MM.1S (cell line): ENCODE results near the gene LIPK.

Experiments used
- DNase-seq: peaks from one replicate; pipeline ENCODE4 v3.0.0-alpha.2; 2015
- H2AFZ ChIP-seq: fragments of 300-600 bp; sonication (generic); 2 replicates; pipeline ENCODE4 v1.6.0; 2016; ENCODE audit warnings: antibody characterized with exemption, low read length
- H3F3A ChIP-seq: fragments of 300-600 bp; sonication (generic); 2 replicates; pipeline ENCODE4 v1.6.1; 2016; ENCODE audit warnings: mild to moderate bottlenecking, antibody characterized with exemption, low read length, moderate library complexity, mixed read lengths; ENCODE audit not compliant: insufficient read depth
- H3K27ac ChIP-seq: fragments of 300-600 bp; sonication (generic); 2 replicates; pipeline ENCODE4 v1.5.1; 2016; ENCODE audit warnings: mild to moderate bottlenecking, low read length
- H3K27me3 ChIP-seq: fragments of 300-600 bp; sonication (generic); replicated peaks from 2 replicates; pipeline ENCODE4 v1.6.0; 2016; ENCODE audit warnings: low read length; ENCODE audit not compliant: insufficient read depth
- H3K36me3 ChIP-seq: fragments of 300-600 bp; sonication (generic); replicated peaks from 2 replicates; pipeline ENCODE4 v1.6.1; 2016; ENCODE audit warnings: mild to moderate bottlenecking, low read length, mixed read lengths; ENCODE audit not compliant: insufficient read depth
- H3K4me1 ChIP-seq: fragments of 300-600 bp; sonication (generic); 2 replicates; pipeline ENCODE4 v1.6.1; 2016; ENCODE audit warnings: low read length, mixed read lengths
- H3K4me2 ChIP-seq: fragments of 300-600 bp; sonication (generic); 2 replicates; pipeline ENCODE4 v1.6.0; 2016; ENCODE audit warnings: low read depth, low read length
- H3K4me3 ChIP-seq: fragments of 300-600 bp; sonication (generic); 2 replicates; pipeline ENCODE4 v1.5.1; 2016; ENCODE audit warnings: low read length, mixed read lengths
- H3K79me2 ChIP-seq: fragments of 300-600 bp; sonication (generic); 2 replicates; pipeline ENCODE4 v1.6.1; 2016; ENCODE audit warnings: mixed run types, low read length, mixed read lengths
- H3K9ac ChIP-seq: fragments of 300-600 bp; sonication (generic); 2 replicates; pipeline ENCODE4 v1.6.1; 2016; ENCODE audit warnings: low read length, mixed read lengths
- H3K9me2 ChIP-seq: fragments of 300-600 bp; sonication (generic); replicated peaks from 2 replicates; pipeline ENCODE4 v1.6.1; 2016; ENCODE audit warnings: mild to moderate bottlenecking, low read length, mixed read lengths; ENCODE audit not compliant: insufficient read depth
- H3K9me3 ChIP-seq: fragments of 300-600 bp; sonication (generic); replicated peaks from 2 replicates; pipeline ENCODE4 v1.6.1; 2016; ENCODE audit warnings: mild to moderate bottlenecking, low read length, mixed read lengths; ENCODE audit not compliant: insufficient read depth
- H4K20me1 ChIP-seq: fragments of 300-600 bp; sonication (generic); 2 replicates; pipeline ENCODE4 v1.6.1; 2016; ENCODE audit warnings: mild to moderate bottlenecking, low read length, moderate library complexity, mixed read lengths; ENCODE audit not compliant: insufficient read depth
- EZH2 ChIP-seq: fragments of 300-600 bp; sonication (generic); optimal IDR thresholded peaks from 2 replicates; pipeline ENCODE3; 2017; ENCODE audit warnings: low read depth, mild to moderate bottlenecking, antibody characterized with exemption, low read length, mixed read lengths
- EZH2phosphoT487 ChIP-seq: fragments of 300-600 bp; sonication (generic); IDR thresholded peaks from 2 replicates; pipeline ENCODE4 v1.6.1; 2018; ENCODE audit warnings: antibody characterized with exemption, low read length
- TF ChIP-seq, protein P1 (sequence below): fragments of 300-600 bp; sonication (generic); IDR thresholded peaks from 2 replicates; pipeline ENCODE4 v1.5.1; 2016; ENCODE audit warnings: antibody characterized with exemption, low read length, mixed read lengths

Gene LIPK

GRCh38 chr10:88763441-88763840, 57.4 kb downstream of the LIPK start:
- Histone ChIP-seq H3K4me3 (no peak overlapping the region), H3F3A (no peaks in the 10 kb centered on the region), H3K79me2 (no peaks in the 10 kb centered on the region), H4K20me1 (no peaks in the 10 kb centered on the region), H3K9me3 (no peaks in the 10 kb centered on the region), H3K36me3 (no peaks in the 10 kb centered on the region), H3K27me3 (no peaks in the 10 kb centered on the region), H3K4me2 (no peak overlapping the region), H3K9ac (no peak overlapping the region), H2AFZ (no peak overlapping the region), H3K9me2 (no peaks in the 10 kb centered on the region), H3K4me1 (no peaks in the 10 kb centered on the region), H3K27ac (no peak overlapping the region)
- TF ChIP-seq EZH2phosphoT487 (no peak), EZH2 (no peak)
- TF ChIP-seq, protein P1, sequence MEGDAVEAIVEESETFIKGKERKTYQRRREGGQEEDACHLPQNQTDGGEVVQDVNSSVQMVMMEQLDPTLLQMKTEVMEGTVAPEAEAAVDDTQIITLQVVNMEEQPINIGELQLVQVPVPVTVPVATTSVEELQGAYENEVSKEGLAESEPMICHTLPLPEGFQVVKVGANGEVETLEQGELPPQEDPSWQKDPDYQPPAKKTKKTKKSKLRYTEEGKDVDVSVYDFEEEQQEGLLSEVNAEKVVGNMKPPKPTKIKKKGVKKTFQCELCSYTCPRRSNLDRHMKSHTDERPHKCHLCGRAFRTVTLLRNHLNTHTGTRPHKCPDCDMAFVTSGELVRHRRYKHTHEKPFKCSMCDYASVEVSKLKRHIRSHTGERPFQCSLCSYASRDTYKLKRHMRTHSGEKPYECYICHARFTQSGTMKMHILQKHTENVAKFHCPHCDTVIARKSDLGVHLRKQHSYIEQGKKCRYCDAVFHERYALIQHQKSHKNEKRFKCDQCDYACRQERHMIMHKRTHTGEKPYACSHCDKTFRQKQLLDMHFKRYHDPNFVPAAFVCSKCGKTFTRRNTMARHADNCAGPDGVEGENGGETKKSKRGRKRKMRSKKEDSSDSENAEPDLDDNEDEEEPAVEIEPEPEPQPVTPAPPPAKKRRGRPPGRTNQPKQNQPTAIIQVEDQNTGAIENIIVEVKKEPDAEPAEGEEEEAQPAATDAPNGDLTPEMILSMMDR: no peak
- no peak for DNase-seq

DNA sequence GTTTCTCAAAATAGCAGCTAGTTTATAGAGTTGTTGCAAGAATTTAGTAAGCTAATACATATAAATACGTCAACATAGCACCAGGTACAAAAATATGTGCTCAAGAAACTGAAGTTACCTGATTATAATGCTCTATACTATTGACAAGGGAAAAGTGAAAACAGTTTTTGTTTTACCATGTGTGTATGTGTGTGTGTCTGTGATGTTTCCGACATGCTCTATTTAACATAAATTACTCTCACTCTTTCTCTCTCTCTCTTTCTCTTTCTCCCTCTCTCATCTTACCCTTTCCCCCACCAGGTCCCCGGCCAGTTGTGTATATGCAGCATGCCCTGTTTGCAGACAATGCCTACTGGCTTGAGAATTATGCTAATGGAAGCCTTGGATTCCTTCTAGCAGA, 58.1 kb downstream of the LIPK start:
- TF ChIP-seq EZH2 (no peak), EZH2phosphoT487 (no peak)
- TF ChIP-seq, protein P1: no peak
- Histone ChIP-seq H3K27ac (no peak overlapping the region), H2AFZ (no peak overlapping the region), H3K9me2 (no peaks in the 10 kb centered on the region), H3K9ac (no peak overlapping the region), H3F3A (no peaks in the 10 kb centered on the region), H4K20me1 (no peaks in the 10 kb centered on the region), H3K27me3 (no peaks in the 10 kb centered on the region), H3K4me2 (no peak overlapping the region), H3K4me1 (no peaks in the 10 kb centered on the region), H3K36me3 (no peaks in the 10 kb centered on the region), H3K79me2 (no peaks in the 10 kb centered on the region), H3K4me3 (no peak overlapping the region), H3K9me3 (no peaks in the 10 kb centered on the region)
- no peak for DNase-seq

DNA sequence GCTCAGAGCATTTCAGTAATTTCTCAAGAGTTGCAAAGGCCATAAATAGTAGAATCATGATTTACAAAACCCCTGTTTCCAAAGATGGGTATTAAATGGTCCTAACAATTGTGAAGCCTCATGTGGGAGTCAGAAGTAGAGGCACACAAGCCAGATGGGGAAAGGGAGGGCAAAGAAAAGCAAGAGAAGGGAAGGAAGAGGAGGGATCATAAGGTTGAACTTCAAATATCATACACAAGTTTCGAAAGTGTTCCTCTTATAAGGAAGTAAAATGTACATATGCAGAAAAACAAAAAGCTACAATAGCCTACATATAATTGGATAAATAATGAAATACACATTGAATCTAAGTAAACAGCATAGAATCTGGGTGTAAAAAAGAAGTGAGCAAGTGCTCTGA, 59.8 kb downstream of the LIPK start:
- Histone ChIP-seq H3K27me3 (no peaks in the 10 kb centered on the region), H3K79me2 (no peaks in the 10 kb centered on the region), H3K9me2 (no peaks in the 10 kb centered on the region), H3K4me2 (no peak overlapping the region), H3K4me1 (no peaks in the 10 kb centered on the region), H2AFZ (no peak overlapping the region), H3K36me3 (no peaks in the 10 kb centered on the region), H3K27ac (no peak overlapping the region), H3K4me3 (no peak overlapping the region), H3K9ac (no peak overlapping the region), H3K9me3 (no peaks in the 10 kb centered on the region), H3F3A (no peaks in the 10 kb centered on the region), H4K20me1 (no peaks in the 10 kb centered on the region)
- no peak for DNase-seq
- no peak for TF ChIP-seq EZH2
- TF ChIP-seq EZH2phosphoT487: no peak
- TF ChIP-seq, protein P1: no peak
